ENCODE data around the gene SCGB1A1.

GRCh38 chr11:62388999-62389398 is 29.8 kb upstream of the SCGB1A1 start:
- TF ChIP-seq POLR2A (IDR thresholded peaks at IDR 0.05) (no peak), CTCF (IDR thresholded peaks at IDR 0.05) (no peak), EP300 (IDR thresholded peaks at IDR 0.05) (no peak)

Measured in ovary (tissue), 3 donors.